ENCODE measurements around the gene FBLN2.

GRCh38 chr3:13684350-13684749, 135.4 kb downstream of the FBLN2 start:
- TF ChIP-seq, protein P1, sequence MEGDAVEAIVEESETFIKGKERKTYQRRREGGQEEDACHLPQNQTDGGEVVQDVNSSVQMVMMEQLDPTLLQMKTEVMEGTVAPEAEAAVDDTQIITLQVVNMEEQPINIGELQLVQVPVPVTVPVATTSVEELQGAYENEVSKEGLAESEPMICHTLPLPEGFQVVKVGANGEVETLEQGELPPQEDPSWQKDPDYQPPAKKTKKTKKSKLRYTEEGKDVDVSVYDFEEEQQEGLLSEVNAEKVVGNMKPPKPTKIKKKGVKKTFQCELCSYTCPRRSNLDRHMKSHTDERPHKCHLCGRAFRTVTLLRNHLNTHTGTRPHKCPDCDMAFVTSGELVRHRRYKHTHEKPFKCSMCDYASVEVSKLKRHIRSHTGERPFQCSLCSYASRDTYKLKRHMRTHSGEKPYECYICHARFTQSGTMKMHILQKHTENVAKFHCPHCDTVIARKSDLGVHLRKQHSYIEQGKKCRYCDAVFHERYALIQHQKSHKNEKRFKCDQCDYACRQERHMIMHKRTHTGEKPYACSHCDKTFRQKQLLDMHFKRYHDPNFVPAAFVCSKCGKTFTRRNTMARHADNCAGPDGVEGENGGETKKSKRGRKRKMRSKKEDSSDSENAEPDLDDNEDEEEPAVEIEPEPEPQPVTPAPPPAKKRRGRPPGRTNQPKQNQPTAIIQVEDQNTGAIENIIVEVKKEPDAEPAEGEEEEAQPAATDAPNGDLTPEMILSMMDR (IDR thresholded peaks at IDR 0.05; ENCODE audit: borderline replicate concordance, extremely low read depth, low read length, poor library complexity, severe bottlenecking) = no peak
- no peak for TF ChIP-seq EZH2 (IDR thresholded peaks at IDR 0.05; ENCODE audit: borderline replicate concordance, low read depth, low read length, severe bottlenecking)
